ENCODE results near the gene ZNF778.

The ZNF778 gene

DNA sequence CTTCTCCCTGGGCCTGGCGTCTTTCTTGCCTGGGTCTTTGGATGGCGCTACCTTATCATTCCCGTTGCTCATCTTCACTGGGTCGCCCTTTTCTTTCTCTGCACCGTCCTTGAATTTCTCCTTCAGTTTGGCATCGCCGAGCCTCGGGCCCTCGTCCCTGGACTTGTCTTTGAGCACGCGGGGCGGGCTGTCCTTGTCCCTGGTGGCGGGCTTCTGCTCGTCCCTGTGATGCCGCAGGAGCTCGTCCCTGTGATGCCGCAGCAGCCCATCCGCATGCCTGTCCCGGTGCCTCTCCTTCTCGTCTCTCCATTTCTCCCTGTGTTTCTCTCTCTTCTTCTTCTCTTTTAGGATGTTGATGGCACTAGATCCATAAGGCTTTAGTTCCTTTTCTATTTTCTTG, 64.3 kb downstream of the ZNF778 start:
- no peak overlapping the region for H3K9ac ChIP-seq (ENCODE audit: low read length in 2 of 2)
- H3K9me3 ChIP-seq (ENCODE audit: control insufficient read depth in 2 of 2, low read length in 2 of 2), result no peaks in the 10 kb centered on the region
- no peaks in the 10 kb centered on the region for H3K4me1 ChIP-seq (ENCODE audit: control insufficient read depth, insufficient read depth, low read length)
- no peak overlapping the region for H3K4me3 ChIP-seq (ENCODE audit: low read length in 2 of 2)
- H3K27ac ChIP-seq (ENCODE audit: low read length), result no peak overlapping the region
- H3K27me3 ChIP-seq (ENCODE audit: control insufficient read depth in 1 of 2, insufficient read depth in 2 of 2, low read length in 2 of 2), result no peaks in the 10 kb centered on the region
- peaks cover 25 to 30% of the 10 kb centered on the region in 2 donors for H3K36me3 ChIP-seq (ENCODE audit: control insufficient read depth in 2 of 2, insufficient read depth in 2 of 2, low read length in 2 of 2)

DNA sequence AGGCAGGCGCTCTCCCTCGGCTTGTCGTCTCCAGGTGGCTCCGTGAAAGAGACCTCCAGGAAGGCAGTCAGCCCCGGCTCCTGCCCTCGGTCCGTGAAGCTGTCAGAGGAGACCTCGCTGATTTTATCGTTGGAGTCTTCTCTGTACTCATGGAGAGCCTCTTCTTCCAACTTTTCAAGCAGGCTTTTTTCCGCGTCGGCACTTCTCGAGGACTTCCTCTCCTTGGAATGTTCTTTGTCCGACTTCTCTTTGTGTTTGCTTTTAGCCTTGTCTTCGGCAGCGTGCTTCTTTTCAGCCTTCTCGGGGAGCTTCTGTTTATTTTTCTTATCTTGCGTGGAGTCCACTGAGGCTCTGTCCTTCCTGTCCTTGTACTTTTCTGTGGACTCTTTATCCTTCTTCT, 65.0 kb downstream of the ZNF778 start:
- no peaks in the 10 kb centered on the region for H3K4me1 ChIP-seq (ENCODE audit: control insufficient read depth, insufficient read depth, low read length)
- peaks cover 22 to 37% of the 10 kb centered on the region in 2 donors for H3K36me3 ChIP-seq (ENCODE audit: control insufficient read depth in 2 of 2, insufficient read depth in 2 of 2, low read length in 2 of 2)
- no peaks in the 10 kb centered on the region for H3K27me3 ChIP-seq (ENCODE audit: control insufficient read depth in 1 of 2, insufficient read depth in 2 of 2, low read length in 2 of 2)
- no peaks in the 10 kb centered on the region for H3K9me3 ChIP-seq (ENCODE audit: control insufficient read depth in 2 of 2, low read length in 2 of 2)
- H3K4me3 ChIP-seq (ENCODE audit: low read length in 2 of 2), result no peak overlapping the region
- H3K9ac ChIP-seq (ENCODE audit: low read length in 2 of 2), result no peak overlapping the region
- no peak overlapping the region for H3K27ac ChIP-seq (ENCODE audit: low read length)

DNA sequence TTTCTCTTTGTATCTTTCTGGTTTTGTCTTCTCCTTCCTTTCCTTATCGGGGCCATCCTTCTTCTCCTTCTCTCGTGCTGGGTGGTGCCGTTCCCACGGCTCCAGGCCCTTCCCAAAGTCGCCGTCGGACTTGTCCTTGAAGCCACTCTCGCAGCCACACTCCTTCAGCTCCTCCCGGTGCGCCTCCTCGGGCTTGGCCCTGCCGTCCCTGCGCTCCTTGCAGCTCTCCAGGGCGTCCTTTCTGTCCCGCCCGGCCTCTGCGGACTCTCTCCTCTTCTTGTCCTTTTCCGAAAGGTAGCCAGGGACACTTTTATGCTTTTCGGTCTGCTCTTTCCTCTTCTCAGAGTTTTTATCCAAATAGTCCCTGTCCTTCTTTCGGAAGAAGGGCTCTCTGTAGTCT, 65.9 kb downstream of the ZNF778 start:
- H3K4me3 ChIP-seq (ENCODE audit: low read length in 2 of 2), result no peak overlapping the region
- no peaks in the 10 kb centered on the region for H3K4me1 ChIP-seq (ENCODE audit: control insufficient read depth, insufficient read depth, low read length)
- H3K9me3 ChIP-seq (ENCODE audit: control insufficient read depth in 2 of 2, low read length in 2 of 2), result no peaks in the 10 kb centered on the region
- no peak overlapping the region for H3K27ac ChIP-seq (ENCODE audit: low read length)
- peaks cover 31 to 46% of the 10 kb centered on the region in 2 donors for H3K36me3 ChIP-seq (ENCODE audit: control insufficient read depth in 2 of 2, insufficient read depth in 2 of 2, low read length in 2 of 2)
- H3K27me3 ChIP-seq (ENCODE audit: control insufficient read depth in 1 of 2, insufficient read depth in 2 of 2, low read length in 2 of 2), result no peaks in the 10 kb centered on the region
- H3K9ac ChIP-seq (ENCODE audit: low read length in 2 of 2), result no peak overlapping the region

DNA sequence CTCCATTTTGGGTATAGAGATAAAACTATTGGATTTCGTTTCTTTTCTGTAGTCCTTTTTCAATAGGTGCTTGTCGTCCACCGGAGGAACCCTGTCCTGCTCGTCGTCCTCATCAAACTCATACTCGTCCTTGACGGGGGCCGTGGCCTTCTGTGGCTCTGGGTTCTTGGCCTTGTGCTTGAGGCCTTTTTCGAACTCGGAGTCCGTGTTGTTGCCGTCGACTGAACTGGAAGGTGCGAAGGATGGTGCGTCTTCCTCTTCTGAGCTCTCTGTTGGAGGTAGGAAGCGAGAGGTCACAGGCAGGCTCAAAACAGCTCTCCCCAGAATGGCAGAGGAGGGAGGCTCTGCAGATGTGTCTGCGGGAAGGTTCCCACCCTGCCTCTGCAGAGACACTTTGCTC, 67.9 kb downstream of the ZNF778 start:
- no peaks in the 10 kb centered on the region for H3K4me1 ChIP-seq (ENCODE audit: control insufficient read depth, insufficient read depth, low read length)
- no peaks in the 10 kb centered on the region for H3K9me3 ChIP-seq (ENCODE audit: control insufficient read depth in 2 of 2, low read length in 2 of 2)
- no peak overlapping the region for H3K4me3 ChIP-seq (ENCODE audit: low read length in 2 of 2)
- H3K9ac ChIP-seq (ENCODE audit: low read length in 2 of 2), result no peak overlapping the region
- H3K36me3 ChIP-seq (ENCODE audit: control insufficient read depth in 2 of 2, insufficient read depth in 2 of 2, low read length in 2 of 2), result peaks cover 36 to 48% of the 10 kb centered on the region in 2 donors
- H3K27ac ChIP-seq (ENCODE audit: low read length), result no peak overlapping the region
- no peaks in the 10 kb centered on the region for H3K27me3 ChIP-seq (ENCODE audit: control insufficient read depth in 1 of 2, insufficient read depth in 2 of 2, low read length in 2 of 2)

DNA sequence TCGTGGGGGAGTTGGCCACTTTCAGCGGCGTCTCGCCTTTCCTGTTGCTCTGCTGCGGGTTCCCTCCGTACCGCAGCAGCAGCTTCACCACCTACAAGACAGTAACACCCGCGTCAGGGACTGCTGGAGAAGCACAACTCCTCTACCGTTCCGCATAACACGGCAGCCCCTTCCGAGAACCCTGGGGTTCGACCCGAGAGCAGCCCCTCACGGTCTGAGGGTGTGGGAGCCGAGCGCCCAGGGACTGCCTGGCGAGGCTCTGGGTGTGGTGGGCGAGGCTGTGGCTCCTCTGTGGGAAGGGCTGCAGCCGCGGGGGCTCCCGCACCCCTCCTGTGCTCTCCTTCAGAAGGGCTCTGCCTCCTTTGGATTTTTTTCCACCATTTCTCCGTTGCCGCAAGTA, 68.6 kb downstream of the ZNF778 start:
- Histone ChIP-seq H3K27me3 (ENCODE audit: control insufficient read depth in 1 of 2, insufficient read depth in 2 of 2, low read length in 2 of 2) (no peaks in the 10 kb centered on the region), H3K9ac (ENCODE audit: low read length in 2 of 2) (no peak overlapping the region), H3K4me1 (ENCODE audit: control insufficient read depth, insufficient read depth, low read length) (no peaks in the 10 kb centered on the region), H3K4me3 (ENCODE audit: low read length in 2 of 2) (no peak overlapping the region), H3K9me3 (ENCODE audit: control insufficient read depth in 2 of 2, low read length in 2 of 2) (no peaks in the 10 kb centered on the region), H3K36me3 (ENCODE audit: control insufficient read depth in 2 of 2, insufficient read depth in 2 of 2, low read length in 2 of 2) (peaks cover 36 to 49% of the 10 kb centered on the region in 2 donors), H3K27ac (ENCODE audit: low read length) (no peak overlapping the region)
